ENCODE measurements around the gene WDR33.
"Not testable (repeated sequence)": the region's sequence is repeated elsewhere in the genome, so short reads cannot be mapped to it uniquely, and the experiment has no call there.

WDR33 gene

DNA sequence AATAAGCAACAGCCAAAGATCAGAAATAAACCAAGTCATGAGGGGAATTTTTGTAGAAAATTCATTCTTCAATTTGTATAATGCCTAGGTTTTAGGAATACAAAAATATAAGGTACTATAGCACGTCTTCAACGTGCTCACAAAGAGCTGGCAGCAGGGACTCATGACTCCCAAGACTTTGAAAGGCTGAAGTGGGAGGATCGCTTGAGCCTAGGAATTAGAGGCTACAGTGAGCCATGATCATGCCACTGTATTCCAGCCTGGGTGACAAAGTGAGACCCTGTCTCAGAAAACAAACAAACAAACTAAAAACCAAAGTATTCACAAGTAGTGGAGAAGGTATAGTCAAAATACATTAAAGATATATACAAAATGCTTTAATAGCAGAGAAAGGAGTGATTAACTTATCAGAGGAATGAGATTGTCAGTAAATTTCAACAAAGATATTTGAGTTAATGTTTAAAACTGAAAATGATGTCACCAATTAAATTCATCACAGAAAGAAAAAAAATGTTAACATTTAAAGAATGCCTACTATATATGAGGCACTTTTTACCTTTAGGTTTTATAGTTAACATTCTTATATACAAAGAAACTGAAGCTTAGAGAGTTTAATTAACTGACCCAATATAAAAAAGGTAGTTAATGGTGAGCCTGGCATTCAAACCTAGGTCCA lies 3.2 kb downstream of the WDR33 start:
- DNase-seq, result no peak

DNA sequence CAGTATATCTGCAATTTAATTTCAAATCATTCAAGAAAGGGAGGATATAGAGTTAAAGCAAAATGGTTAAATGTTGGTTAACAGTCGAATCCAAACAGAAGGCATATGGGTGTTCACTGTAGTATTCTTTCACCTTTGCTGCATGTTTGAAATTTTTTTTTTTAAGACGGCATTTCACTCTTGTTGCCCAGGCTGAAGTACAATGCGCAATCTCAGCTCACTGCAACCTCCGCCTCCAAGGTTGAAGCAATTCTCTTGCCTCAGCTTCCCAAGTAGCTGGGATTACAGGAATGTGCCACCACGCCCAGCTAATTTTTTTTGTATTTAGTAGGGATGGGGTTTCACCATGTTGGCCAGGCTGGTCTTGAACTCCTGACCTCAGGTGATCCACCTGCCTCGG lies 4.1 kb downstream of the WDR33 start:
- not testable (repeated sequence) for DNase-seq

DNA sequence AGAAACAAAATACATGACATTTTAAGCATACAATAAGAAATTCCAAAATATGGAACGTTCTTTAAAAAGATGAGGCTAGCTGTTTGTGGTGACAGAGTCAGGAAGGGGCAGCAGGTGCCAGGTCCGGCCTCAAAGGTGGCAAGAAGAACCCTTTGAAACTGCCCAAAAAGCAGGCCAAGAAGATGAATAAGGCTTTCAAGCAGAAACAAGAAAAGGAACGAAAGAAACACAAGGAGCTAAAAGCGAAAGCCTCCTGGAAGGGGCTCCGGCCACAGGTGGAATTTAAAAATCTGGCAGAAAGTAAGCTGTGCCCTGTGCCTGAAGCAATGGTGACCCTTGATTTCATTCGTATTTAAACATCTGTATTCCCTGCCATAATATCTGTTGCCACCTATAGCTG lies 5.5 kb downstream of the WDR33 start:
- no peak for DNase-seq

DNA sequence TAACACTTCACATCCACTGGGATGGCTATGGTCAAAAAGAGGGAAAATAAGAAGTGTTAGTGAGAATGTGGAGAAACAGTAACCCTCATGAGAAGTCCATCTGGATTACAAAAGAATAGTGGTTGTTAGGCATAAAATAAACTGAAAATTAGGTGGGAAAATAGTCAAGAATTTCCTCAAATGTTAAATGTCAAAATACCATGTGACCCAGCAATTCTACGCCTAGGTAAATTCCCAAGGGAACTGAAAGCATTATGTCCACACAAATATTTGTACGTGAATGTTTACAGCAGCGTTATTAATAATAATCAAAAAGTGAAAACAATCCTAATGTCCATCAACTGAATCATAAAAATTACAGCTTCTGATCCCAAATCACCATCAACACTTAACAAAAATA lies 11.0 kb downstream of the WDR33 start:
- no peak for DNase-seq

DNA sequence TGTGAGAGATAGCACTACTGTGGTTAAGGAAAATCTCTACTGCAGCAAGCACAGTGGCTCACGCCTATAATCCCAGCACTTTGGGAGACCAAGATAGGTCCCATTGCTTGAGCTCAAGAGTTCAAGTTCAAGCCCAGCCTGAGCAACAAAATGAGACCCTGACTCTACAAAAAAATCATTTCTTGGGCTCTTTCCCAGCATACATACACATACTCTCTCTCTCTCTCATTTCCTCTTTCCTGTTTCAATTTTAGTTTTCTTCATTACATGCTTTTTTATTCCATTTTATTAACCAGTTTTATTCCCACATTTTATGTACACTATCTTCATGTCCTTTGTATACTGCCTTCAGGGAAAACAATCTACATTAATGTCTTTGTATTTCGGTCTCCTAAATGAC lies 14.6 kb downstream of the WDR33 start:
- DNase-seq, result no peak

DNA sequence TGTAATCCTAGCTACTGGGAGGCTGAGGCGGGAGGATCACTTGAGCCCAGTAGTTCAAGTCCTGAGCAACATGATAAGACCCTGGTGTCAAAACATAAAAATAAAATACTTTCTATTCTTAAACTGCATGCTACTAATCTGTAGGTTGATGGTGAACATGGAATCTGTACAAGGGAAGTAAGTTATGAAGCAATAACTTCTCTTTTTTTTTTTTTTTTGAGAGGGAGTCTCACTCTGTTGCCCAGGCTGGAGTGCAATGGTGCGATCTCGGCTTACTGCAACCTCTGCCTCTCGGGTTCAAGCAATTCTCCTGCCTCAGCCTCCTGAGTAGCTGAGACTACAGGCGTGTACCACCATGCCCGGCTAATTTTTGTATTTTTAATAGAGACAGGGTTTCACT lies 16.1 kb downstream of the WDR33 start:
- not testable (repeated sequence) for DNase-seq

DNA sequence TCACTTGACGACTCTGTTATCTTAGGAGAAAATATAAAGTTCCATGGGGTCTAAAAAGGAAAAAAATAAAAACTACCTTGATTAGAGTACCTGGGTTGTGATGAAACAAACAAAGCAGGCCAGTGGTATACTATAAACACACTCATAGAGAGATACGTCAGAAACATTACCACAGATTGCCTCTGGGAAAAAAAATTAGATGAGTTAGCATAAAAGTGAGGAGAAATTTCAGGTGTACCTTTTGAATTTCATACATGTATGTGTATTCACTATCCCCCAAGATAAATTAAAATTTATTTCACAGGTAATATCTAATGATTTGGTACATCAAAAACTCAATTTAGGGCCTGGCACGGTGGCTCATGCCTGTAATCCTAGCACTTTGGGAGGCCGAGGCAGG lies 18.2 kb downstream of the WDR33 start:
- no peak for DNase-seq

DNA sequence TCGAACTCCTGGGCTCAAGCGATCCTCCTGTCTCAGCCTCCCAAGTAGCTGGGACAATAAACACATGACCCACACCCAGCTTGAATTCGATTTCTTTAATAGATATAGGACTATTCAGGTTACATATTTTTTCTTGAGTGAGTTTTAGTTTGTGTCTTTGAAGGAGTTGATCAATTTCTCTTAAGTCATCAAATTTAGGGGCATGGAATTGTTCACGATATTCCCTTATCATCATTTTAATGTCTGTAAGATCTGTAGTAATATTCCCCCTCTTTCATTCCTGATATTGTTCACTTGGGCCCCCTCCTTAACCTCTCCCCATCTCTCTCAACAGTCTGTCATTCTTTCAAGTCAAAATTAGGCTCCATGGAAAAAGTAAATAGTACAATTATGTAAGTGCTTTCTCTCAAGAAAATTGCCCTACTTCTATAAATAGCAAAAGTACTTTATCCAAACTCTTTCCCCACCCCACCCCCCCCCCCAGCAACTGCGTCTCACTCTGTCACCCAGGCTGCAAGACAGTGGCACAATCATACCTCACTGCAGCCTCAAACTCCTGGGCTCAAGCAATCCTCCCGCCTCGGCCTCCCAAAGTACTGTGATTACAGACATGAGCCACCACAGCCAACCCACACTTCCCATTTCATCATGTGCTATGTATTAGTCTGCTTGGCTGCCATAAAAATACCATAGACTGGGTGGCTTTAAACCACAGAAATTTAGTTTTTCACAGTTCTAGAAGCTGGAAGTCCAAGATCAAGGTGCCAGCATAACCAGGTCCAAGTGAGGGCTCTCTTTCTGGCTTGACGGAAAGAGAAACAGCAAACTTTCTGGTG lies 20.1 kb downstream of the WDR33 start:
- DNase-seq, result no peak

DNA sequence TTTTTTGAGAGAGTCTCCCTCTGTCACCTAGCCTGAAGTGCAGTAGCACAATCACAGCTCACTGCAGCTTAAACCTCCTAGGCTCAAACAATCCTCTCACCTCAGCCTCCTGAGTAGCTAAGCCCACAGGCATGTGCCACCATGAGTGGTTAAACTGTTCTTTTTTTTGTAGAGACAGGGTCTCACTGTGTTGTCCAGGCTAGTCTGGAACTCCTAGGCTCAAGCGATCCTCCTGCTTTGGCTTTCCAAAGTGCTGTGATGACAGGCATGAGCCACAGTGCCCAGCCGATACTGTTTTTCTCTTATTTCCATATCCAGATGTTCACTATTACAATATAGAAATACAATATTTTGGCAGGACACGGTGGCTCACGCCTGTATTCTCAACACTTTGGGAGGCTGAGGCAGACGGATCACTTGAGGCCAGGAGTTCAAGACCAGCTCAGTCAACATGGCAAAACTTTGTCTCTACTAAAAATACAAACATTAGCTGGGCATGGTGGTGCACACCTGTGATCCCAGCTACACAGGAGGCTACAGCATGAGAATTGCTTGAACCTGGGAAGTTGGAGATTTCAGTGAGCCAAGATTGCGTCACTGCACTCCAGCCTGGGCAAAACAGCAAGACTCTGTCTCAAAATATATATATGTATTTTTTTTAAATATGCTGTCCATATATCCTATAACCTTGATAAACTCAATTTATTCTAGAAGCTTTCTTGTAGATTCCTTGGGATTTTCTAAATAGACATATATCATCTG lies 24.7 kb downstream of the WDR33 start:
- DNase-seq, result no peak

DNA sequence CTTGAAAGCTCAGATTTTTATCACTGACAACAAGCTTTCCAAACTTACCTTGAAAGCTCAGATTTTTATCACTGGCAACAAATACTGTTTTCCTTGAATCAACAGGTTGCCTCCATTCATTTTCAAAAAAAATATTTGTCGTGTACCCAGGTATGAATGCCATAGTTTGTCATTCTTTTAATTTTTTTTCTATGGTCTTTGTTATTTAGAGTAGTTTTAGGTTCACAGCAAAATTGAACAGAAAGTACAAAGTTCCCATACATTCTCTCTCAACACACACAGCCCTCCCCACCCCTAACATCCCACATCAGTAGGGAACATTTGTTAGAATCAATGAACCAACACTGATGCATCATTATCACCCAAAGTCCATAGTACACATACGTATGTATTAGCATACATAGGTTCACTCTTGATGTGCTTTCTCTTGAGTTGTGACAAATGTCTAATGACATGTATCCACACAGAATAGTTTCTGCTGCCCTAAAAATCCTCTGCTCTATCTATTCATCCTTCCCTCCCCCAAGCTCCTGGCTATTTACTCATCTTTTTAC lies 25.9 kb downstream of the WDR33 start:
- DNase-seq, result no peak

DNA sequence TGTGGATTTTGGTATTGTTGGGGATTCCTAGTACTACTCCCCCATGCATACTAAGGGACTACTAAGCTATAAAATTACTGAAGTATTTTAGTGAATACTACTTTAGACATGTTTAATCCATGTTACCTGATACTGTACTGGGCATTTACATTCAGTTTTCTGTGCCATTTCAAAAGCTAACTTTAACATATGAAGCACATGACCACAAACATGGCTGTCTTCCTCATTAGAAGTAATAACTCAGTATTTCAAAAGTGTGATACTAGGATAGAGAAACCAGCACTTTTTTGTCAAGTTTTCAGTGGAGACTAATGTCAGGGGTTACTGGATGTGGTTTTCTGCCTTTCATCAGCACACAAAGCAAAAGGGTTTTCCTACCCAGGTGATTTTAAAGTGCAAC lies 27.9 kb downstream of the WDR33 start:
- DNase-seq, result no peak

DNA sequence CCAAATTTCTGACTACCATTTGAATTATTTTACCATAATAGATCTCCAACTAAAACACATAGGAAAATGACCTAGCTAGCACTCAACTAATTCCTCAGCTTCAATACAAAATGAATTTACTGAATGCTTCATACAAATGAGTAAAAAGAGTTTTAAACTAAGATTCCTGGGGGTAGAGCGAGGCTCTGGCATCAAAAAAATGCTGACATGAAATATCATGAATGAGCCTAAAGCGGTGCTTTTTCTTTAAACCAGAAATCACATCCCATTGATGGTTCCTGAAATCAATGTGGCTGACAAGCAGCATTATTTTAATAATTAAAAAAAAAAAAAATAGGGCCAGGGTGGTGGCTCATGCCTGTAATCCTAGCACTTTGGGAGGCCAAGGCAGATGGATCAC lies 32.1 kb downstream of the WDR33 start:
- no peak for DNase-seq

DNA sequence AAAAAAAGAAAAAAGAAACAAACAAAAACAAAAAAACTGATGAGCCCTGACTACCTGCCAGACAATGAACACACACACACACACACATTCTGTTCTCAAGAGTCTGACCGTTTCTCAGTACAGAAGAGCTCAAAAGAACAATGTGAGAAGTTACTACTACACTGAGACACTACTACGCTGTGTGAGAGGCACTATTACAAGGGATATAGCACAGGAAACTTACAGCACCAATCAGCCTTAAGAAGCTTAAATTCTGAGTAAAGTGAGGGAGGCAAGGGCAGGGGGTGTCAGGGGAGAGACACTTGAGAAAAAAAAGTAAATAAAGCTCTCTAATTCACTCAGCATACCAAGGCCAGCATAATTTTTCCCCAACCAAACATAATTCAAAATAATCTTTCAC lies 32.5 kb downstream of the WDR33 start:
- DNase-seq, result no peak

DNA sequence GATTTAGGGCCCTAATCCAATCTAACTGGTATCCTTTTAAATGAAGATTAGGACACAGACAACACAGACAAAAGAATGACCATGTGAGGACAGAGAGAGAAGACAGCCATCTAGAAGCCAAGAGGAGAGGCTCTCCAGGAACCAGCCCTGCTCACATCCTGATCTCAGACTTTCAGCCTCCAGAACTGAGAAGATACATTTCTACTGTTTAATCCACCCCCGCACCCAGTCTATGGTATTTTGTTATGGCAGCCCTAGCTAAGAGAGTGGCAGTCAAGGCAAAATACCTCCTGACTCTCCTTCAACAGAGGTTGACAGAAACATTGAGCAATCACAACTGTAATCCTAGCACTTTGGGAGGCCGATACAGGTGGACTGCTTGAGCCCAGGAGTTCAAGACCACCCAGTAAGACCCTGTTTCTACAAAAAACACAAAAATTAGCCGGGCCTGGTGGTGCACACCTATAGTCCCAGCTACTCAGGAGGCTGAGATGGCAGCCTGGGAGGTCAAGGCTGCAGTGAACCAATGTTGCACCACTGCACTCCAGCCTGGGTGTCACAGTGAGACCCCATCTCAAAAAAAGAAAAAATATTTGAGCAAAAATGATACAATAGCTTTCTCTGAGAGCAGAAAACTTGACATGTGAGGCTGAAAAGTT lies 34.7 kb downstream of the WDR33 start:
- DNase-seq, result no peak

DNA sequence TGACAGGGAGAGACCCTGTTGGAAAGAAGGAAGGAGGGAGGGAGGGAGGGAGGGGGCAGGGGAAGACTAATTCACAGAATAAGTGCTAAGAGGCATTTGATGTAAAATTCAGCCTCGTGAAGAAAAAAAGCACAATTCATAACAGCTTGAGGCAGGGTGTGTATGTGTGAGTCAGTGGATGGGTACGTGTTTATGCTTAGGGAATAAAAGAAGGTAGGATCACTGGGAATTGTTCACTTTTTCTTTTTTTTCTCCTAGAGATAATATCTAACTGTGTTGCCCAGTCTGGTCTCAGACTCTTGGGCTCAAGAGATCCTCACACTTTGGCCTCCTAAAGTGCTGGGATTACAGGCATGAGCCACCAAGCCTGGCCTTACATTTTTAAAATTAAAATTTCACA lies 39.2 kb downstream of the WDR33 start:
- peak; percentile 85 for DNase-seq

DNA sequence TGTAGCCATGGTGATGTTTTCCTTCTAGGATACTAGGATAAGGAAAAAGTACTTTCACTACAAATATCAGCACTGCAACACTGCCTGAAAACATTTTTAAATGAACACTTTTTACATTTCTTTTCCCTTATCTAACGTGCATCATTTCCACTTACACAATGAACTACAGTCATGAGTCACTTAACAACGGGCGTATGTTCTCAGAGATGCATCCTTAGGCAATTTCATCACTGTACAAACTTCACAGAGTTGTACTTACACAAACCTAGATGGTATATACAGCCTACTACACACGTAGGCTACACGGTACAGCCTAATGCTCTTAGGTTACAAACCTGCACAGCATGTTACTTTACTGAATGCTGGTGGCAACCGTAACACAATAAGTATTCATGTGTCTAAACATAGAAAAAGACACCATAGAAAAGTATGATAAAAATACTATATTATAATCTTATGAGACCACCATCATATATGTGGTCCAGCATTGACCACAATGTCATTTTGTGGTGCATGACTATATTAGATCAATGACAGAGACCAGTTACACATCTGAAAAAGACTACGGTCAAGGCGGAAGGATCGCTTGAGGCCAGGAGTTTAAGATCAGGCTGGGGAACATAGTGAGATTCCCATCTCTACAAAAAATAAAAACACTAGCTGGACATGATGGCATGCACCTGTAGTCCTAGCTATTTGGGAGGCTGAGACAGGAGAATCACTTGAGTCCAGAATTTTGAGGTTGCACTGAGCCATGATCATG lies 39.8 kb downstream of the WDR33 start:
- peak; percentile 90 for DNase-seq

DNA sequence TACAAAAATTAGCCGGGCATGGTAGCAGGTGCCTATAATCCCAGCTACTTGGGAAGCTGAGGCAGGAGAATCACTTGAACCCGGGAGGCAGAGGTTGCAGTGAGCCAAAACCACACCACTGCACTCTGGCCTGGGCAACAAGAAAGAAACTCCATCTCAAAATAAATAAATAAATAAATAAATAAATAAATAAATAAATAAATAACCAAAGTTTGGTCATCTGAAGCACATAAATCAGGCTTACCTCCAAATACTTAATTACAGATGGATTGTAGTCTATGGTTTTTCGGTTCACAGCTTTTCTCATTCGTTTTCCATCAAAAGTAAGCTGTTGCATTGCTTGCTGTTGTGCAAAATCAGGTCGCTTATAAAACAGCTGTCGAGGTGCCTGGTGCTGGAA lies 40.4 kb downstream of the WDR33 start:
- DNase-seq, result not testable (repeated sequence)

DNA sequence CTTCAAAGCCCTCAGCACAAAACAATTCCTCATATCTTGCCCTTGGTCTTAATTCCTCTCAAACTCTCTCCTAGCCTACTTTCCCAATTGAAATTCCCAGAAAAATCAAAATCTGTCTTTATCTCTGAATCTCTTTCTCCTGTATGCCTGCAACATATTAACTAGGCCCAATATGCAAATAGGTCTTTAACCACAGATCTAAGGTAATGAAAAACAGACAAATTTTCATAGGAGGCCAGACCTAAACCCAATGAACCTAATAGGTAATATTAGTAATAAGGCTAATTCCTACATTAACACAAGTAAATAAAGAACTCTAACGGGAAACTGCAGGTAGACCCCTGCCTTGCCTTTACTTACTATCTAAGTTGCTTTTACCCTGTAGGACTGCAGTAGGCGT lies 41.4 kb downstream of the WDR33 start:
- no peak for DNase-seq

DNA sequence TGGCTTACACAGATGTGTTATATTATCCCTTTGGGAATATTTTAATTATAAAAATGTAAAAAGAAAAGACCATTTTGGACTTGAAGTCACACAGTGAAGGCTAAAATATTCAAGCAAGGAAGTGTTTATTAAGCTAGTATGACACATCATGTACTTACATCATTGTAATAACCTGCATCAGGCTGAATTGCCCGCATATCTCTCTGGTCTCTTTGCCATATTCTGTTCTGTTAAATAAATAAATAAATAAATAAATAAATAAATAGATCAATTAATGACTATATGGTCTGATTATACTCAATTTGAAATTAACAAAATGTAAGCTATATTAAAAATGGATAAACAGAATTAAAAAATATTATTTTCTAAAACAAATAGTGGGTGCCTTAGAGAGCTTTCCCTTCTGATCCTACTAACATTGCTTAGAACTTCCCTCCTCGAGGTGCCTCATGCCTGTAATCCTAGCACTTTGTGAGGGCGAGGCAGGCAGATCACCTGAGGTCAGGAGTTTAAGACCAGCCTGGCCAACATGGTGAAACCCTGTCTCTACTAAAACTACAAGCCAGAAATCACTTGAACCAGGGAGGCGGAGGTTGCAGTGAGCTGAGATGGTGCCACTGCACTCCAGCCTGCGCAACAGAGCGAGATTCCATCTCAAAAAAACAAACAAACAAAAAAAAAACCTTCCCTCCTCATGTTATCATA lies 42.0 kb downstream of the WDR33 start:
- peak; percentile 55 for DNase-seq

DNA sequence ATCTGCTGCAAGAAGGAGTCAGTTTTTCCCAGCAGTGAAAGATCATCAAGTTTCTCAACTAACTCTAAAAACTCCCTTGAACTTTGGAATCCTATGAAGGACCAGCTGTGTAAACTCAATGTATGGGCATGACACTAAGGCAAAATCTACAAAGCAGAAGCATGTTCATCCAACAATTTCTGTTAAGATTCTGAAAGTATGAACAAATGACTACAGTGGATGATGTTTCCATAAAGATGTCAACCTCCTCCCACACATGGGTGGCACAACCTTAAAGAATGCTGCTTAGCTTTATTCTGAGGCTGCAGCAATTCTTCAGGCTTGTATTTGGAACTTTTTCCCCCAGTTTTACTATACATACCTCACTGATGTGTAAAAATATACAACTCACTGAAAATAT lies 47.2 kb downstream of the WDR33 start:
- DNase-seq, result no peak

DNA sequence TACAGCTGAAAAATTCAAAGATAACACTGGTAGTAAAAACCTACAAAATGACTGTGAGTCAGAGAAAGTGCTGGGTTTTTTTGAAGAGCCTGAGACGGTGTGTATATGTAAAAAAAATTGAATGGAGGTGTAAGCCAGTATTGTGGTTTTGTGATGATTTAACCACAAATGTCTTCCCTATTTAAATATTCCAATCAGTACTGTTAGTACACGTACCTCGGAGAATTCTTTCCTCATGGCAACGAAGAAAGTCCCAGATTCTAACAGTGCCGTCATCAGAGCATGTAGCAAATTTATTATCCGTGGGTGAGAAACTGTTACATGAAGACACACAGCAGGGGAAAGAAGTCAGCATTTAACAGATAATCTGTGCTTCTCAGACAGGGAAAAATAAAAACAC lies 48.1 kb downstream of the WDR33 start:
- DNase-seq, result no peak

DNA sequence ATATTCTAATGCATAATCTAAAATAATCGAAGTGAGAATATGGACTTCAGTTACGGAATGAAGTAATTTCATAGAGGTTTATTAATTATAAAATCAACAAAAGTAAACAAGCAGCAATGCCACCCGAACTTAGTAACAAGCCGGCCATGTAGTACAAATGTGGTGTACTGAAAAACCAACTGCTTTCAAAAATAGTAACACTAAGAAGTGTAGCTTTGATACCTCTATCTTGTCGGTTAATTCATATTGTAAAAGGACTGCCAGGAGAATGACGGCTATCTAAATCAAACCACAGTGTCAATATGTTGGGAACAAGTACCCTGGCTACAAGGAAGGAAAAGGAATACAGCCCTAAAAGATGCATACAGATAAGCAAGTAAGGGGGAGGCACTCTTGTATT lies 48.5 kb downstream of the WDR33 start:
- no peak for DNase-seq

Measured in HCEC 1CT (cell line).